C4-2B (cell line): Measurements from ENCODE around the gene ZNF488.

Experiments used
- ZFX ChIP-seq: fragments of 450-650 bp; IDR thresholded peaks from 2 replicates; pipeline ENCODE4 v1.6.1; 2017
- TF ChIP-seq, protein P1 (sequence below): fragments of 450-650 bp; conservative IDR thresholded peaks from 2 replicates; pipeline ENCODE4 v1.5.1; 2017; ENCODE audit warnings: mild to moderate bottlenecking

DNA sequence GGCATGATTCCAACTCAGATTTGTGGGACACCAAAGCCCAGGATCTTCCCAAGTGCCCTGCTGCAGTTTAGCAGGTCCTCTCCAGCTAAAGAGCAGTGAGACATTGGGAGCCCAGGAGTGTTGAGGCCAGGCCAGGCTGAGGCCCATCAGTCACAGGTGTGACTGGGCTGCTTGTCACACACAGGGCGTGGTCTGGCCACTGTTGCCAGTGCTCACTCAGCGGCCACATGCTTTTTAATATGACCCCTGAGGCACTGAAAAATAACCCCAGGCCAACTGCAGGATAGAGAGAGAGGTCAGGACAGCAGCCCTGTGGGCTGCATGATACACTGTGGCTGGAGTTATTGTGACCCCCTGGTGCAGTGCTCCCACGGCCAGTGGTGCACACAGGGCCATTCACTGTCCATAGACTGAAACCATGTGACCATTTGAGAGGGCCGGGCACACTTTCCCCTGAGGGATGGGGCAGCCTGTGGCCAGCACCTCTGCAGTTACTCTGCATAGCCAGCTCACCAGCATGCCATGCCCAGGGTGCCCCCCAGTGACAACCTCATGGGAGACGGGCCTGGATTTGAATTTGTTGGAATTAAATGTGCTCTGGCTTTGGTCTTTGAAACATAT is 57.7 kb downstream of the ZNF488 start:
- TF ChIP-seq, protein P1, sequence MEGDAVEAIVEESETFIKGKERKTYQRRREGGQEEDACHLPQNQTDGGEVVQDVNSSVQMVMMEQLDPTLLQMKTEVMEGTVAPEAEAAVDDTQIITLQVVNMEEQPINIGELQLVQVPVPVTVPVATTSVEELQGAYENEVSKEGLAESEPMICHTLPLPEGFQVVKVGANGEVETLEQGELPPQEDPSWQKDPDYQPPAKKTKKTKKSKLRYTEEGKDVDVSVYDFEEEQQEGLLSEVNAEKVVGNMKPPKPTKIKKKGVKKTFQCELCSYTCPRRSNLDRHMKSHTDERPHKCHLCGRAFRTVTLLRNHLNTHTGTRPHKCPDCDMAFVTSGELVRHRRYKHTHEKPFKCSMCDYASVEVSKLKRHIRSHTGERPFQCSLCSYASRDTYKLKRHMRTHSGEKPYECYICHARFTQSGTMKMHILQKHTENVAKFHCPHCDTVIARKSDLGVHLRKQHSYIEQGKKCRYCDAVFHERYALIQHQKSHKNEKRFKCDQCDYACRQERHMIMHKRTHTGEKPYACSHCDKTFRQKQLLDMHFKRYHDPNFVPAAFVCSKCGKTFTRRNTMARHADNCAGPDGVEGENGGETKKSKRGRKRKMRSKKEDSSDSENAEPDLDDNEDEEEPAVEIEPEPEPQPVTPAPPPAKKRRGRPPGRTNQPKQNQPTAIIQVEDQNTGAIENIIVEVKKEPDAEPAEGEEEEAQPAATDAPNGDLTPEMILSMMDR = no peak
- no peak for TF ChIP-seq ZFX
